DND-41 (cell line): ENCODE measurements around the gene MEIOB.

Experiments used
- CTCF ChIP-seq: IDR thresholded peaks from 2 replicates; pipeline ENCODE4 v1.5.1; 2012; ENCODE audit warnings: borderline replicate concordance, low read length, moderate library complexity, mild to moderate bottlenecking; ENCODE audit not compliant: poor library complexity, severe bottlenecking; ENCODE audit errors: extremely low read depth
- EZH2 ChIP-seq: IDR thresholded peaks from 3 replicates; pipeline ENCODE4 v1.6.1; 2012; ENCODE audit warnings: borderline replicate concordance, low read depth, mild to moderate bottlenecking, moderate library complexity, low read length, inconsistent platforms; ENCODE audit not compliant: severe bottlenecking

GRCh38 chr16:1815461-1815860, 56.5 kb downstream of the MEIOB start:
- TF ChIP-seq CTCF (no peak), EZH2 (no peak)
